Stimulated activated CD4-positive, alpha-beta T cell treated with anti-CD3 and anti-CD28 coated beads, Interleukin-1b, Interleukin-23, amount 100 ng/mL, for 4 hours (primary cell): ENCODE results near the gene CAMK1D.
"Not testable (repeated sequence)": the region's sequence is repeated elsewhere in the genome, so short reads cannot be mapped to it uniquely, and the experiment has no call there.

Source experiments
- DNase-seq, 2 donors: peaks; one replicate each; pipeline ENCODE4 v3.0.0-alpha.2; 2020; ENCODE audit warnings: low read depth in 2 of 2

Gene CAMK1D

GRCh38 chr10:12340371-12340770, 9.0 kb upstream of the CAMK1D start:
- no peak for DNase-seq

GRCh38 chr10:12340937-12341336, 8.4 kb upstream of the CAMK1D start:
- no peak for DNase-seq

GRCh38 chr10:12341526-12341925, 7.8 kb upstream of the CAMK1D start:
- no peak for DNase-seq

- no peak for DNase-seq
These were observed 4.8 kb upstream of the CAMK1D start for GRCh38 chr10:12344375-12345110.

- no peak for DNase-seq
These were observed 2.6 kb upstream of the CAMK1D start for GRCh38 chr10:12346707-12347106.

GRCh38 chr10:12348294-12348869, 965 bp upstream of the CAMK1D start:
- DNase-seq = no peak

GRCh38 chr10:12349629-12350166, 351 bp downstream of the CAMK1D start:
- no peak for DNase-seq

GRCh38 chr10:12350167-12350872, 973 bp downstream of the CAMK1D start:
- peak; percentile 16 to 19 for DNase-seq

GRCh38 chr10:12350925-12351324, 1.6 kb downstream of the CAMK1D start:
- DNase-seq = no peak

GRCh38 chr10:12351447-12351846, 2.1 kb downstream of the CAMK1D start:
- no peak for DNase-seq

- DNase-seq = no peak
These were observed 2.5 kb downstream of the CAMK1D start for GRCh38 chr10:12351889-12352288.

GRCh38 chr10:12353399-12354242, 4.3 kb downstream of the CAMK1D start:
- no peak for DNase-seq

- not testable (repeated sequence) for DNase-seq
These were observed 5.3 kb downstream of the CAMK1D start for GRCh38 chr10:12354696-12355095.

GRCh38 chr10:12355384-12355783, 6.0 kb downstream of the CAMK1D start:
- DNase-seq = no peak

GRCh38 chr10:12357525-12358151, 8.3 kb downstream of the CAMK1D start:
- no peak for DNase-seq

GRCh38 chr10:12358863-12359564, 9.7 kb downstream of the CAMK1D start:
- no peak for DNase-seq

GRCh38 chr10:12360461-12360860, 11.1 kb downstream of the CAMK1D start:
- no peak for DNase-seq

- not testable (repeated sequence) for DNase-seq
These were observed 11.8 kb downstream of the CAMK1D start for GRCh38 chr10:12361115-12361514.

GRCh38 chr10:12364559-12364958, 15.2 kb downstream of the CAMK1D start:
- no peak for DNase-seq

- no peak for DNase-seq
These were observed 17.9 kb downstream of the CAMK1D start for GRCh38 chr10:12367272-12367671.

GRCh38 chr10:12369982-12370381, 20.6 kb downstream of the CAMK1D start:
- DNase-seq = no peak
